Measurements from ENCODE around the gene ZFP69B. TPM values are rescaled to one million over a fixed set of nuclear protein-coding genes. Genes with fewer than 3 reads are reported as not detected.

ZFP69B gene
- total and polyA plus RNA-seq, 2 of the 4 experiments (the other 2 are of a cell fraction), result 3.1 to 6.8 TPM

DNA sequence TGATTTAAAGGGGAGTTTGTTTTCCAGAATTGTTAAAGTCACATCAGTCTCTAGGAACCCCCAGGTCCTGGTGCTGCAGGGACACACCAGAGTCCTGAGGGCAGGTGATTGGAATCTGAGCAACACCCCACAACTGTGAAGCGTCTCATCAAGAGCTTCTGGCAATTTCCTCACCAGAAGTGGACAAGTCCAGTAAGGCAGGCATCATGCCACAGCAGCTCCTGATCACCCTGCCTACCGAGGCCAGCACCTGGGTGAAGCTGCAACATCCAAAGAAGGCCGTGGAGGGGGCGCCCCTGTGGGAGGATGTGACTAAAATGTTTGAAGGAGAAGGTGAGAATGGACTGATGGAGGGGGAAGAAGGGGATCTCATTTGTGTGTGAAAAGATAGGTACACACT lies 28.9 kb downstream of the ZFP69B start:
- H3K4me3 ChIP-seq (ENCODE audit: insufficient read depth, low read depth, low read length), result no peak overlapping the region
- H3K9me3 ChIP-seq (ENCODE audit: control insufficient read depth, insufficient read depth, low read length), result peaks cover 15% of the 10 kb centered on the region
- no peak overlapping the region for H4K8ac ChIP-seq (ENCODE audit: low read depth in 2 of 2, low read length in 2 of 2)
- H3K9me1 ChIP-seq (ENCODE audit: insufficient read depth, low read length), result no peaks in the 10 kb centered on the region; the same call in 1 of the 2 replicates
- in situ Hi-C loops (cut with MboI; ENCODE audit: low sequenced_read_pairs), result no loop called here
- H3K4ac ChIP-seq (ENCODE audit: low read depth, low read length), result no peak overlapping the region
- no peak overlapping the region for H2BK15ac ChIP-seq (ENCODE audit: low read depth, low read length)
- no peak overlapping the region for H3K23ac ChIP-seq (ENCODE audit: low read depth, low read length)
- POLR2A ChIA-PET (ENCODE audit: unreplicated experiment), result no interaction called here
- no peak overlapping the region for H3K4me2 ChIP-seq (ENCODE audit: low read depth, low read length)
- DNase-seq (no peak), ATAC-seq (ENCODE audit: low read depth) (no peak)
- H2AK5ac ChIP-seq (ENCODE audit: low read depth, low read length), result no peak overlapping the region
- H3K4me1 ChIP-seq (ENCODE audit: control insufficient read depth, insufficient read depth, low read length), result 0 out of 2 replicates have a peak, but pooled peaks cover 2% of the 10 kb centered on the region
- no TSS peak for BruUV-seq (replicated peaks)
- H3K56ac ChIP-seq (ENCODE audit: extremely low read depth, insufficient read depth, low read length), result no peak overlapping the region
- no peak overlapping the region for H2AK9ac ChIP-seq (replicated peaks; ENCODE audit: low read depth, low read length, poor library complexity)
- TF ChIP-seq SMC3 (IDR thresholded peaks at IDR 0.05; ENCODE audit: low read depth, low read length), result no peak
- TF ChIP-seq, protein P1, sequence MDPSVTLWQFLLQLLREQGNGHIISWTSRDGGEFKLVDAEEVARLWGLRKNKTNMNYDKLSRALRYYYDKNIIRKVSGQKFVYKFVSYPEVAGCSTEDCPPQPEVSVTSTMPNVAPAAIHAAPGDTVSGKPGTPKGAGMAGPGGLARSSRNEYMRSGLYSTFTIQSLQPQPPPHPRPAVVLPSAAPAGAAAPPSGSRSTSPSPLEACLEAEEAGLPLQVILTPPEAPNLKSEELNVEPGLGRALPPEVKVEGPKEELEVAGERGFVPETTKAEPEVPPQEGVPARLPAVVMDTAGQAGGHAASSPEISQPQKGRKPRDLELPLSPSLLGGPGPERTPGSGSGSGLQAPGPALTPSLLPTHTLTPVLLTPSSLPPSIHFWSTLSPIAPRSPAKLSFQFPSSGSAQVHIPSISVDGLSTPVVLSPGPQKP (IDR thresholded peaks at IDR 0.05; ENCODE audit: borderline replicate concordance, low read depth, low read length), result no peak
- no peak for TF ChIP-seq BHLHE40 (IDR thresholded peaks at IDR 0.05; ENCODE audit: low read depth, low read length)
- TF ChIP-seq CEBPB (IDR thresholded peaks at IDR 0.05; ENCODE audit: low read depth, low read length), result no peak
- TF ChIP-seq NFE2L2 (IDR thresholded peaks at IDR 0.05; ENCODE audit: low read depth, low read length), result no peak
- TF ChIP-seq, protein P2, sequence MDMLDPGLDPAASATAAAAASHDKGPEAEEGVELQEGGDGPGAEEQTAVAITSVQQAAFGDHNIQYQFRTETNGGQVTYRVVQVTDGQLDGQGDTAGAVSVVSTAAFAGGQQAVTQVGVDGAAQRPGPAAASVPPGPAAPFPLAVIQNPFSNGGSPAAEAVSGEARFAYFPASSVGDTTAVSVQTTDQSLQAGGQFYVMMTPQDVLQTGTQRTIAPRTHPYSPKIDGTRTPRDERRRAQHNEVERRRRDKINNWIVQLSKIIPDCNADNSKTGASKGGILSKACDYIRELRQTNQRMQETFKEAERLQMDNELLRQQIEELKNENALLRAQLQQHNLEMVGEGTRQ (IDR thresholded peaks at IDR 0.05; ENCODE audit: low read depth, low read length), result no peak
- TF ChIP-seq RCOR1 (IDR thresholded peaks at IDR 0.05; ENCODE audit: insufficient replicate concordance, low read length), result no peak
- TF ChIP-seq MXI1 (IDR thresholded peaks at IDR 0.05; ENCODE audit: borderline replicate concordance, low read depth, low read length), result no peak
- no peak for TF ChIP-seq FOS (IDR thresholded peaks at IDR 0.05; ENCODE audit: low read depth, low read length)
- no peak for TF ChIP-seq POLR2A (IDR thresholded peaks at IDR 0.05; ENCODE audit: low read depth, low read length)
- TF ChIP-seq CHD1 (IDR thresholded peaks at IDR 0.05; ENCODE audit: low read depth, low read length), result no peak
- TF ChIP-seq, protein P3, sequence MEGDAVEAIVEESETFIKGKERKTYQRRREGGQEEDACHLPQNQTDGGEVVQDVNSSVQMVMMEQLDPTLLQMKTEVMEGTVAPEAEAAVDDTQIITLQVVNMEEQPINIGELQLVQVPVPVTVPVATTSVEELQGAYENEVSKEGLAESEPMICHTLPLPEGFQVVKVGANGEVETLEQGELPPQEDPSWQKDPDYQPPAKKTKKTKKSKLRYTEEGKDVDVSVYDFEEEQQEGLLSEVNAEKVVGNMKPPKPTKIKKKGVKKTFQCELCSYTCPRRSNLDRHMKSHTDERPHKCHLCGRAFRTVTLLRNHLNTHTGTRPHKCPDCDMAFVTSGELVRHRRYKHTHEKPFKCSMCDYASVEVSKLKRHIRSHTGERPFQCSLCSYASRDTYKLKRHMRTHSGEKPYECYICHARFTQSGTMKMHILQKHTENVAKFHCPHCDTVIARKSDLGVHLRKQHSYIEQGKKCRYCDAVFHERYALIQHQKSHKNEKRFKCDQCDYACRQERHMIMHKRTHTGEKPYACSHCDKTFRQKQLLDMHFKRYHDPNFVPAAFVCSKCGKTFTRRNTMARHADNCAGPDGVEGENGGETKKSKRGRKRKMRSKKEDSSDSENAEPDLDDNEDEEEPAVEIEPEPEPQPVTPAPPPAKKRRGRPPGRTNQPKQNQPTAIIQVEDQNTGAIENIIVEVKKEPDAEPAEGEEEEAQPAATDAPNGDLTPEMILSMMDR (conservative IDR thresholded peaks at IDR 0.05; ENCODE audit: low read depth, low read length), result no peak
- TF ChIP-seq MAZ (IDR thresholded peaks at IDR 0.05; ENCODE audit: borderline replicate concordance, low read depth, low read length), result no peak
- H2BK5ac ChIP-seq (ENCODE audit: low read depth, low read length, poor library complexity, severe bottlenecking), result no peak overlapping the region
- H2BK20ac ChIP-seq (ENCODE audit: low read depth, low read length), result no peak overlapping the region
- H4K5ac ChIP-seq (ENCODE audit: low read depth, low read length), result no peak overlapping the region
- H3K9ac ChIP-seq (ENCODE audit: low read depth, low read length), result no peak overlapping the region
- no peak overlapping the region for H4K91ac ChIP-seq (ENCODE audit: insufficient read depth, low read depth, low read length)
- H3K14ac ChIP-seq (replicated peaks; ENCODE audit: low read depth, low read length), result no peak overlapping the region
- no peak overlapping the region for H2BK120ac ChIP-seq (ENCODE audit: low read depth, low read length)
- H3K36me3 ChIP-seq (ENCODE audit: control insufficient read depth, insufficient read depth, low read length), result peaks cover 8% of the 10 kb centered on the region
- peaks cover 0 to 11% of the 10 kb centered on the region in 2 experiments; a peak in 2 of 4 replicates for H3K79me1 ChIP-seq (ENCODE audit: low read depth in 1 of 2, low read length in 2 of 2)
- no peak overlapping the region for H3K27ac ChIP-seq (ENCODE audit: insufficient read depth, low read length)
- no peaks in the 10 kb centered on the region for H3K27me3 ChIP-seq (ENCODE audit: control insufficient read depth, insufficient read depth, low read length)
- no peak overlapping the region for H3K18ac ChIP-seq (ENCODE audit: low read depth, low read length)
- H2AFZ ChIP-seq (replicated peaks; ENCODE audit: low read length, poor library complexity), result no peak overlapping the region
- dilution Hi-C loops (cut with HindIII; ENCODE audit: low sequenced_read_pairs, unreplicated experiment), result no loop called here
- 76% methylated on average over 2 of the region's 4 CpGs; no CpG with 5 or more reads in 1 of the 2 experiments for WGBS, 2 experiments (ENCODE audit: extremely low coverage in 2 of 2, insufficient read length in 1 of 2)
- CTCF ChIA-PET, result no interaction called here
- H4K20me1 ChIP-seq (ENCODE audit: insufficient read depth, low read length), result no peaks in the 10 kb centered on the region
- intact Hi-C loops (cut with micrococcal nuclease), result no loop called here
